Activated CD8-positive, alpha-beta memory T cell treated with anti-CD3 and anti-CD28 coated beads for 1 hour (primary cell): ENCODE measurements around the gene KLF2.
"Not testable (repeated sequence)": the region's sequence is repeated elsewhere in the genome, so short reads cannot be mapped to it uniquely, and the experiment has no call there.

ENCODE experiments used
- DNase-seq, 2 donors: peaks; one replicate each; pipeline ENCODE4 v3.0.0-alpha.2; 2020; ENCODE audit warnings: low read depth in 1 of 2; ENCODE audit errors: extremely low read depth in 1 of 2

Gene KLF2

GRCh38 chr19:16324384-16325160 is at the start of gene KLF2:
TSS of gene KLF2 (plus strand) at chr19:16324826. CDS start at chr19:16324924, 98 bp downstream.
- DNase-seq, result peak; percentile 93 to 95

DNA sequence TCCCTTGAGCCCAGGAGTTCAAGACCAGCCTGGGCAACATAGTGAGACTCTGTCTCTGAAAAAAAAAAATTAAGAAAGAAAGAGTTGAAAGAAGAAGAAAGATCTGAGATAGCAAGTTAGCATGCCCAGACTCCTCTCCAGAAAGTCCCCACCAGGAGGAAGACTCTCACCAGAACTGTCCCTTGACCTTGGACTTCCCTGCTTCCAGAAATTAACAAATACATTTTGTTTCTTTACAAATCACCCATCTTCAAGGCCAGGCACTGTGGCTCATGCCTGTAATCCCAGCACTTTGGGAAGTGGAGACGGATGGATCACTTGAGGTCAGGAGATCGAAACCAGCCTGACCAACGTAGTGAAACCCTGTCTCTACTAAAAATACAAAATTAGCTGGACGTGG is 44.3 kb upstream of the KLF2 start:
- DNase-seq, result no peak

GRCh38 chr19:16281743-16282142 is 42.9 kb upstream of the KLF2 start:
- DNase-seq, result no peak

- peak; percentile 24 to 26 for DNase-seq
These were observed 41.2 kb upstream of the KLF2 start for GRCh38 chr19:16283210-16284061.

DNA sequence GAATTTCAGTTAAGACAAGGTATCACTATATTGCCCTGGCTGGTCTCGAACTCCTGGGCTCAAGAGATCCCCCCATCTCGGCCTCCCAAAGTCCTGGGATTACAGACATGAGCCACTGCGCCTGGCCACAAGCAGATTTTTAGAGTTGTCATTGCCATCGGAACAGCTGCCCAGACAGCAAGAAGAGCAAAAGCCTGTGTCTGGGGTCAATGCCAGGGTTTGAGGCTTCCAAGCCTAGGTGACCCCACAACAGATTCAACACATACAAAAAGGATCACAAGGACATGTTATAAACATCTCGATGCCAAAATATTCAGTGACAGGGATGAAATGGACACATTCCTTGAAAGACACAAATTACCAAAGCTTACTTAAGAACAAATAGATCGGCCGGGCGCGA is 40.1 kb upstream of the KLF2 start:
- DNase-seq, result no peak

GRCh38 chr19:16285079-16285478 is 39.5 kb upstream of the KLF2 start:
- DNase-seq, result not testable (repeated sequence)

- DNase-seq, result no peak
These were observed 38.7 kb upstream of the KLF2 start for GRCh38 chr19:16285769-16286498.

DNA sequence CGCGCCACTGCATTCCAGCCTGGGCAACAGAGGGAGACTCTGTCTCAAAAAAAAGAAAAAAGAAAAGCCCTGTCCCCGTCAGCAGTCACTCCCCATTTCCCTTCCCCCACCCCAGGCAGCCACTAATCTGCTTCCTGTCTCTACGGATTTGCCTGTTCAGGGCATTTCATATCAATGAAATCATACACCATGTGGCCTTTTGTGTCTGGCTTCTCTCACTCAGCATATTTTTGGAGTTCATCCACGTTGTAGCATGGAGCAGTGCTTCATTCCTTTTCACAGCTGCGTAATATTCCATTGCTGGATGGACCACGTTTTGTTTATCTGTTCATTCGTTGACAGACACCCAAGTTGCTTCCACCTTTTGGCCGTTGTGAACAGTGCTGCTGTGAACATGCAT is 36.1 kb upstream of the KLF2 start:
- DNase-seq, result no peak

DNA sequence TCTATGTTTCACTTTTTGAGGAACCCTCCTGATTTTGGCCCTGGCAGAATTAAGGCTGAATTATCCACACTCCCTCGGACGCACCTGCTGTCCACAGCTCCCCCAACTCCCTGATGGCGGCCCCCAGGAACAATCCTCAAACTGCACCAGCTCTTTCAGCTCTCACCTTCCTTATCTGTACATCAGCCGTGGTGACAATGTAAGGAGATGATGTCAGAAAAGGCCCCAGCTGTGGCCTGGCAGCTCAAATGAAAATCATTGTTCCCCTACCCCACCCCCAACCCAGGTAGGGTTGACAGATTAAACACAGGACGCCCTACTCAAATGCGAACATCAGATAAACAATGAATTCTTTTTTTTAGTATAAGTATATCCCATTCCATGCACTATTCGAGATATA is 35.0 kb upstream of the KLF2 start:
- DNase-seq, result no peak

DNA sequence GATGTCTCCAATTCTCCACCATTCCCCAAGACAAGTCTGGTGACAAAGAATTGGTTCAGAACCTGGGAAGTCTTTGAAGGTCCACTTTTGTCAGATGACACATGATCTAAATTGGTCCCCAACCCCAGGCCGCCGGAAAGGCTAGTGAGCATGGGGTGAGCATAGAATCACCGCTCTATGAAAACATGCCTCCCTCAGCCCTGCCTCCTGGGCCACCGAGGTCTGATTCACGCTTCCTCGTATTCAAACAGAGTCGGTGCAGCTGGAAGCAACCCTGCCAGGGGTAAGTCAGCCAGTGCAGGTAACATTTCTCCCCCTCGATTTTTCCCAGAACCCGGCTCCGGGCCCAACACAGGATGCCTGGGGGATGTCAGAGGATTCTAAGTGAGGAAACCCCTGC is 33.9 kb upstream of the KLF2 start:
- no peak for DNase-seq

DNA sequence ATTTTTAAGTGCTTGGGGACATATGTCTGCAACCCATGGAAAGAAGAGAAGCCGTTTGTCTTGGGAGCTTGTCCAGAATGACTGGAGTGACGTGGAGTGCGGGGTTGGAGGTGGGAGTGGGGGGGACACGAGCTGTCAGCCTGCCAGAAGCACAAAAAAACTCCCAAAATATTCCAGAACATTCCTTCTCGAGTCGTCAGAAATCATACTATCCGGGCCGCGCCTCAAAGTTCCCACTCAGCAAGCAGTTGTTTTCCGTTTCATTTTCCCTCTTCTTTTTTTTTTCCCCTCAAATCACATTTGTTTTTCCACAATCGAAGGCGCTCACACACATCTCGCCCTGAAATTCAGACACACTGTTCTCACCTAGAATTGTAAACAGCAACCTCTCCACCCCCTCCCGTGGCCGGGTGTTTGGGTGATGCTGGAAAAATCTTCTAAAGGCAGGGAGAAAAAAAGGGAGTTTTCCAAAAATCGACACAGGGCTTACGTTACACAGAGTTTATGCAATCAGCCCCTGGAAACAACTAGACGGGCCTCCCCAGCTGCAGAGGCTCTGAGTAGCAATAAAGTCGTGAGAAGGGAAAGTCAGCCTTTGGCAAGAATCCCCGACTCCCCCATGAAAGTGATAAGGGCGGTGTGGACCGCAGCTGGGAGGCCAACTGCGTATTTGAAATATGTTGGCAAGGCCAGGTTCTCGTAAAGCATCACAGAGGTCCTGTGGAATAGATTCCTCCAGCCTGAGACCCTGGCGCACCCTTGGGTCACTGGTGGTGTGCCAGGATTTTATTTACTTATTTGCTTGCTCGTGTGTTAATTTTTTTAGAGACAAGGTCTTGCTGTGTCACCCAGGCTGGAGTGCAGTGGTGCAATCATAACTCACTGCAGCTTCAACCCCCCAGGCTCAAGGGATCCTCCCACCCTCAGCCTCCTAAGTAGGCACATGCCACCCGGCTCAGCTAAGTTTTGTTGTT is 31.2 kb upstream of the KLF2 start:
- no peak for DNase-seq

DNA sequence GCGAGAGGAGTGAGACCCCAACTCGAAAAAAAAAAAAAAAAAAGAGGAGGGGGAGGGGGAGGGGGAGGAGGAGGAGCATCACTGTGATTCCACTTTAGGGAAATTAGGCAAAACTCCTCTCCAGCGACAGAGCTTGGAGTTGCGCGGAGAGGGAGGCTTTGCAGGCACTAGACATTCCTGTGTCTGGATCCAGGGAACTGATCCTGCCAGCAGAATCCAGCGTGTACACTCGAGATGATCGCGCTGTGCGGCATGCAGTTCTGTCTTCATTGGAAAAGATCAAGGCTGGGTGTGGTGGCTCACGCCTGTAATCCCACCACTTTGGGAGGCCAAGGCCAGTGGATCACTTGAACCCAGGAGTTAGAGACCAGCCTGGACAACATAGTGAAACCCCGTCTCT is 29.6 kb upstream of the KLF2 start:
- no peak for DNase-seq

GRCh38 chr19:16296713-16297112 is 27.9 kb upstream of the KLF2 start:
- DNase-seq, result no peak

- no peak for DNase-seq
These were observed 26.9 kb upstream of the KLF2 start for GRCh38 chr19:16297575-16298178.

GRCh38 chr19:16298334-16298733 is 26.3 kb upstream of the KLF2 start:
- DNase-seq, result no peak

DNA sequence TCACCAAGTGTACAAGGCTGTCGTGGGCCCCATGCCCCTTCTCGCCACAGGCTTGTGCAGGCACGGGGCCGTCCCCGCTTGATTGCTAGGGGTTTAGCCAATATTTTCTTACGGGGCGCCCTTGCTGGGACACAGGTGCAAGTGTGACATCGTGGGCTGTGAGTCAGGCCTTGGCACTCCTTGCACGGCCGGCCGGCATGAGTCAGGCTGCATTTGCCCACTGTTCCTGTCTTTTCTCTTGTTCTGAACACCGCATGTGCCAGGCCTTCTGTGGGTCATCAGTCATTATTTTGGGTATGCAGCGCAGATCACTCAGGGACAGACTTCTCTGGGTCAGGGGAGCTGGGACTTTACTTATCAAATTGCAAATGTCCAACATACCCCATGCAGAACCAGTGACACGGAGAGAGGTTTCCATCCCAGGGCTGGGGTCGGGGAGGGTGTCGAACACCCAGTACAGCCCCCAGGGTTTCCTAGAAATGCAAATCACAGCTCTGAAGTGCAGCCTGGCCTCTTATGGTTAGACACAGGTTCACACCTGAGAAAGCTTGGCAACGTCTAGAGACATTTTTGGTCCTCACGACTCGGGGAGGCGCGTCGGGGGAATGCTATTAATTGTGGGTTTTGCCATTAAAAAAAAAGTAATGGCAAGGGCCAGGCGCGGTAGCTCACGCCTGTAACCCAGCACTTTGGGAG is 22.5 kb upstream of the KLF2 start:
- DNase-seq, result no peak

- no peak for DNase-seq
These were observed 20.9 kb upstream of the KLF2 start for GRCh38 chr19:16303755-16304154.

DNA sequence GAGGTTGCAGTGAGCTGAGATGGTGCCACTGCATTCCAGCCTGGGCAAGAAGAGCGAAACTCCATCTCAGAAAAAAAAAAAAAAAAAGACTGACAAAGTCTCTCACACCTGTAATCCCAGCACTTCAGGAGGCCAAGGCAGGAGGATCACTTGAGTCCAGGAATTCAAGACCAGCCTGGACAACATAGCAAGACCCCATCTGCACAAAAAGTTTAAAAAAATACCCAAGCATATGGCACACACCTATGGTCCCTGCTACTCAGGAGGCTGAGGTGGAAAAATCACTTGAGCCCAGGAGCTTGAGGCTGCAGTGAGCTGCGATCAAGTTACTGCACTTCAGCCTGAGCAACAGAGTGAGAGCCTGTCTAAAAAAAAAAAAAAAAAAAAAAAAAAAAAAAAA is 20.1 kb upstream of the KLF2 start:
- DNase-seq, result not testable (repeated sequence)

DNA sequence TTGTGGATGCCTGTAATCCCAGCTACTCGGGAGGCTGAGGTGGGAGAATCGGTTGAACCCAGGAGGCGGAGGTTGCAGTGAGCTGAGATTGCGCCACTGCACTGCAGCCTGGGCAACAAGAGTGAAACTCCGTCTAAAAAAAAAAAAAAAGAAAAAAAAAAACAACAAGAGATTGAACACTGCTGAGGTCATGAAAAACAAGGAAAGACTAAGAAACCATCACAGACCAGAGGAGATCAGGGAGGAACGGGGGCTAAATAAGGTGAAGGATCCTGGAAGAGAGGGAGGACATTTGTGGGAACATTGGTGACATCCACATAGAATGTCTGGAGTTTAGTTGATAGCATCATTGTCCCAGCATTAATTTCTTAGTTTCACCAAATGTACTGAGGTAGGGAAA is 19.6 kb upstream of the KLF2 start:
- DNase-seq, result not testable (repeated sequence)
